SU-DHL-6 (cell line): Measurements from ENCODE around the gene AGTR1.

Experiments used
- EZH2phosphoT487 ChIP-seq: fragments of 200-600 bp; sonication (generic), shearing (Covaris generic); conservative IDR thresholded peaks from 2 replicates; pipeline ENCODE4 v1.6.1; 2018; ENCODE audit warnings: mild to moderate bottlenecking, antibody characterized with exemption, low read length, moderate library complexity, mixed read lengths
- TF ChIP-seq, protein P1 (sequence below): fragments of 200-600 bp; sonication (generic); IDR thresholded peaks from one replicate; pipeline ENCODE4 v1.5.1; 2017; ENCODE audit warnings: antibody characterized with exemption, mild to moderate bottlenecking, low read length, moderate library complexity; ENCODE audit not compliant: insufficient read depth, poor library complexity, severe bottlenecking

DNA sequence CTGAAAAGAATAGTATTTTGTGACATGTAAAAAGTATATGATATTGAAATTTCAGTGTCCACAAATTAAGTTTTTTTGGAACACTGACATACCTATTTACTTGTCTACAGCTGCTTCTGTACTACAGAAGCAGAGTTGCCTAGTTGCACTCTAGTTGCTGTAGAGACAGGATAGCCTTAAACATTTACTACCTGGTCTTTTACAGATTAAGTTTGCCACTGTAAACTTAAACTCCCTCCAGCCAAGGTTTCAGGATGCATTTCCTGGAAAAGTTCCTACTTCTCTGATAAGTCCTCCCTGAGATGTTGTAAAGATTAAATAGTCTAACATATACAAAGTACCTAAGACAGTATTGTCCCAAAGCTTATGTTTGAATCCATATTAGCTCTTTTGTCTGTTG lies 17.4 kb upstream of the AGTR1 start:
- TF ChIP-seq, protein P1, sequence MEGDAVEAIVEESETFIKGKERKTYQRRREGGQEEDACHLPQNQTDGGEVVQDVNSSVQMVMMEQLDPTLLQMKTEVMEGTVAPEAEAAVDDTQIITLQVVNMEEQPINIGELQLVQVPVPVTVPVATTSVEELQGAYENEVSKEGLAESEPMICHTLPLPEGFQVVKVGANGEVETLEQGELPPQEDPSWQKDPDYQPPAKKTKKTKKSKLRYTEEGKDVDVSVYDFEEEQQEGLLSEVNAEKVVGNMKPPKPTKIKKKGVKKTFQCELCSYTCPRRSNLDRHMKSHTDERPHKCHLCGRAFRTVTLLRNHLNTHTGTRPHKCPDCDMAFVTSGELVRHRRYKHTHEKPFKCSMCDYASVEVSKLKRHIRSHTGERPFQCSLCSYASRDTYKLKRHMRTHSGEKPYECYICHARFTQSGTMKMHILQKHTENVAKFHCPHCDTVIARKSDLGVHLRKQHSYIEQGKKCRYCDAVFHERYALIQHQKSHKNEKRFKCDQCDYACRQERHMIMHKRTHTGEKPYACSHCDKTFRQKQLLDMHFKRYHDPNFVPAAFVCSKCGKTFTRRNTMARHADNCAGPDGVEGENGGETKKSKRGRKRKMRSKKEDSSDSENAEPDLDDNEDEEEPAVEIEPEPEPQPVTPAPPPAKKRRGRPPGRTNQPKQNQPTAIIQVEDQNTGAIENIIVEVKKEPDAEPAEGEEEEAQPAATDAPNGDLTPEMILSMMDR: no peak
- no peak for TF ChIP-seq EZH2phosphoT487
